Hepatic stellate cell (primary cell): ENCODE measurements around the gene HYOU1.
A peak's percentile ranks its signal among the peaks of the same experiment; 100 is the strongest.
"Not testable (repeated sequence)": the region's sequence is repeated elsewhere in the genome, so short reads cannot be mapped to it uniquely, and the experiment has no call there.

Experiments used
- DNase-seq: peaks from one replicate; pipeline ENCODE4 v3.0.0; 2011; ENCODE audit warnings: low spot score

Gene HYOU1

GRCh38 chr11:119041821-119042514, 15.0 kb downstream of the HYOU1 start:
- no peak for DNase-seq

GRCh38 chr11:119039471-119039870, 17.5 kb downstream of the HYOU1 start:
- not testable (repeated sequence) for DNase-seq

- DNase-seq = no peak
Observed at GRCh38 chr11:119038884-119039283, 18.1 kb downstream of the HYOU1 start.

- no peak for DNase-seq
Observed at GRCh38 chr11:119034813-119035212, 22.2 kb downstream of the HYOU1 start.

- not testable (repeated sequence) for DNase-seq
Observed at GRCh38 chr11:119033421-119033820, 23.6 kb downstream of the HYOU1 start.

- DNase-seq = no peak
Observed at GRCh38 chr11:119031912-119032280, 25.1 kb downstream of the HYOU1 start.

GRCh38 chr11:119030329-119031047, 26.5 kb downstream of the HYOU1 start, which contains the start of gene SLC37A4:
Gene SLC37A4 (minus strand): TSS chr11:119030877.
- peak; percentile 98 for DNase-seq

- no peak for DNase-seq
Observed at GRCh38 chr11:119030029-119030328, 27.0 kb downstream of the HYOU1 start.

GRCh38 chr11:119029340-119030028, 27.5 kb downstream of the HYOU1 start:
- no peak for DNase-seq

GRCh38 chr11:119029069-119029339, 28.0 kb downstream of the HYOU1 start:
- DNase-seq = no peak

GRCh38 chr11:119028346-119029068, 28.5 kb downstream of the HYOU1 start:
- DNase-seq = no peak

GRCh38 chr11:119027561-119028345, 29.3 kb downstream of the HYOU1 start:
- no peak for DNase-seq

- no peak for DNase-seq
Observed at GRCh38 chr11:119026970-119027369, 30.0 kb downstream of the HYOU1 start.

GRCh38 chr11:119025978-119026766, 30.8 kb downstream of the HYOU1 start:
- DNase-seq = no peak

GRCh38 chr11:119025541-119025940, 31.5 kb downstream of the HYOU1 start:
- DNase-seq = no peak

- no peak for DNase-seq
Observed at GRCh38 chr11:119025099-119025473, 31.9 kb downstream of the HYOU1 start.

- no peak for DNase-seq
Observed at GRCh38 chr11:119024430-119025098, 32.4 kb downstream of the HYOU1 start.

GRCh38 chr11:119023741-119024140, 33.3 kb downstream of the HYOU1 start:
- DNase-seq = no peak

- DNase-seq = no peak
Observed at GRCh38 chr11:119021631-119022030, 35.4 kb downstream of the HYOU1 start.

- no peak for DNase-seq
Observed at GRCh38 chr11:119019996-119020395, 37.0 kb downstream of the HYOU1 start.
